ENCODE measurements around the gene RNF130.

DNA sequence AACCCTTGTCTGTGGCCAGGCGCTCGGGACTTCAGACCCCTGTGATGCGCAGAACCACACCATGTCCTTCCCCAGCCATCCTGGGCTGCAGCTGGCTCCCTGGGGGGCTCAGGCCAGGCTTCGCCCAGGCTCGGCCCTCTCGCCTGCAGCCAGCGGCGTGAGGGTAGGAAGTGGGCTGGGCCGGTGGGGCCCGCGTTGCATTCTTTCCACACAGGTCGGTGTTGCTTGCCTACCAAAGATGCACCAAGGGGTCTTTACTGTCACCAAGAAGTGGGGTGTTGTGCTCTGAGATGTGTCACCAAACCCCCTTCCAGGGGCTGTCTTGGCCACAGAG is 48.3 kb upstream of the RNF130 start:
- TF ChIP-seq, protein P1, sequence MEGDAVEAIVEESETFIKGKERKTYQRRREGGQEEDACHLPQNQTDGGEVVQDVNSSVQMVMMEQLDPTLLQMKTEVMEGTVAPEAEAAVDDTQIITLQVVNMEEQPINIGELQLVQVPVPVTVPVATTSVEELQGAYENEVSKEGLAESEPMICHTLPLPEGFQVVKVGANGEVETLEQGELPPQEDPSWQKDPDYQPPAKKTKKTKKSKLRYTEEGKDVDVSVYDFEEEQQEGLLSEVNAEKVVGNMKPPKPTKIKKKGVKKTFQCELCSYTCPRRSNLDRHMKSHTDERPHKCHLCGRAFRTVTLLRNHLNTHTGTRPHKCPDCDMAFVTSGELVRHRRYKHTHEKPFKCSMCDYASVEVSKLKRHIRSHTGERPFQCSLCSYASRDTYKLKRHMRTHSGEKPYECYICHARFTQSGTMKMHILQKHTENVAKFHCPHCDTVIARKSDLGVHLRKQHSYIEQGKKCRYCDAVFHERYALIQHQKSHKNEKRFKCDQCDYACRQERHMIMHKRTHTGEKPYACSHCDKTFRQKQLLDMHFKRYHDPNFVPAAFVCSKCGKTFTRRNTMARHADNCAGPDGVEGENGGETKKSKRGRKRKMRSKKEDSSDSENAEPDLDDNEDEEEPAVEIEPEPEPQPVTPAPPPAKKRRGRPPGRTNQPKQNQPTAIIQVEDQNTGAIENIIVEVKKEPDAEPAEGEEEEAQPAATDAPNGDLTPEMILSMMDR (IDR thresholded peaks at IDR 0.05 in 4 of 5, conservative IDR thresholded peaks at IDR 0.05 in 1 of 5) = no peak
- no peak for TF ChIP-seq POLR2A (IDR thresholded peaks at IDR 0.05)

Data from gastrocnemius medialis (tissue), 4 donors.